Parathyroid adenoma (tissue), 2 donors: ENCODE measurements around the gene ECM2.

ENCODE experiments used
- H2AFZ ChIP-seq: fragments of 300-600 bp; sonication (generic); one replicate; pipeline ENCODE4 v1.7.0; 2017; ENCODE audit warnings: antibody characterized with exemption, mild to moderate bottlenecking
- H3K27ac ChIP-seq: fragments of 300-600 bp; sonication (generic); one replicate; pipeline ENCODE4 v1.7.0; 2017
- H3K27me3 ChIP-seq: fragments of 300-600 bp; sonication (generic); one replicate; pipeline ENCODE4 v1.7.0; 2017; ENCODE audit warnings: low read length; ENCODE audit not compliant: control insufficient read depth, insufficient read depth
- H3K36me3 ChIP-seq: fragments of 300-600 bp; sonication (generic); one replicate; pipeline ENCODE4 v1.7.0; 2017; ENCODE audit warnings: low read length; ENCODE audit not compliant: control insufficient read depth, insufficient read depth
- H3K4me1 ChIP-seq: fragments of 300-600 bp; sonication (generic); one replicate; pipeline ENCODE4 v1.7.0; 2017; ENCODE audit warnings: control low read depth
- H3K4me2 ChIP-seq: fragments of 300-600 bp; sonication (generic); one replicate; pipeline ENCODE4 v1.7.0; 2017; ENCODE audit warnings: low read length
- H3K4me3 ChIP-seq: fragments of 300-600 bp; sonication (generic); one replicate; pipeline ENCODE4 v1.7.0; 2017; ENCODE audit warnings: low read depth, low read length
- H3K79me2 ChIP-seq: fragments of 300-600 bp; sonication (generic); one replicate; pipeline ENCODE4 v1.7.0; 2017; ENCODE audit warnings: control low read depth
- H3K9ac ChIP-seq: fragments of 300-600 bp; sonication (generic); one replicate; pipeline ENCODE4 v1.7.0; 2017; ENCODE audit warnings: mild to moderate bottlenecking
- H3K9me3 ChIP-seq: fragments of 300-600 bp; sonication (generic); one replicate; pipeline ENCODE4 v1.7.0; 2017; ENCODE audit warnings: low read length; ENCODE audit not compliant: control insufficient read depth
- CTCF ChIP-seq: fragments of 300-600 bp; sonication (generic); IDR thresholded peaks from one replicate; pipeline ENCODE4 v1.7.0; 2017; ENCODE audit warnings: antibody characterized with exemption, mild to moderate bottlenecking
- donor health status: primary hyperparathyroidism.

ECM2 gene

GRCh38 chr9:92474587-92474986 lies 61.2 kb downstream of the ECM2 start:
- no peaks in the 10 kb centered on the region for H3K36me3 ChIP-seq

GRCh38 chr9:92468206-92468605 lies 67.6 kb downstream of the ECM2 start:
- Histone ChIP-seq H3K9me3 (no peaks in the 10 kb centered on the region), H3K27ac (no peak overlapping the region), H3K36me3 (no peaks in the 10 kb centered on the region), H3K79me2 (no peaks in the 10 kb centered on the region), H3K4me1 (no peaks in the 10 kb centered on the region), H2AFZ (no peak overlapping the region), H3K9ac (no peak overlapping the region), H3K4me3 (no peak overlapping the region), H3K27me3 (no peaks in the 10 kb centered on the region), H3K4me2 (no peak overlapping the region)
- no peak for TF ChIP-seq CTCF

More at GRCh38 chr9:92474587-92474986, 61.2 kb downstream of the ECM2 start:
- Histone ChIP-seq H3K79me2 (no peaks in the 10 kb centered on the region), H3K9me3 (no peaks in the 10 kb centered on the region), H3K27ac (no peak overlapping the region), H3K4me3 (no peak overlapping the region), H3K4me2 (no peak overlapping the region), H3K4me1 (no peaks in the 10 kb centered on the region), H3K9ac (no peak overlapping the region), H3K27me3 (no peaks in the 10 kb centered on the region), H2AFZ (no peak overlapping the region)
- TF ChIP-seq CTCF: no peak

GRCh38 chr9:92467511-92467910 lies 68.3 kb downstream of the ECM2 start:
- Histone ChIP-seq H3K4me2 (no peak overlapping the region), H3K9ac (no peak overlapping the region), H3K4me3 (no peak overlapping the region), H3K27me3 (no peaks in the 10 kb centered on the region), H3K79me2 (no peaks in the 10 kb centered on the region), H3K27ac (no peak overlapping the region), H2AFZ (no peak overlapping the region), H3K36me3 (no peaks in the 10 kb centered on the region), H3K4me1 (no peaks in the 10 kb centered on the region), H3K9me3 (no peaks in the 10 kb centered on the region)
- TF ChIP-seq CTCF: no peak

GRCh38 chr9:92467041-92467440 lies 68.7 kb downstream of the ECM2 start:
- H3K9me3 ChIP-seq: no peaks in the 10 kb centered on the region
- H3K36me3 ChIP-seq: no peaks in the 10 kb centered on the region
- H2AFZ ChIP-seq: no peak overlapping the region
- no peak overlapping the region for H3K4me3 ChIP-seq
- no peaks in the 10 kb centered on the region for H3K4me1 ChIP-seq
- no peak for TF ChIP-seq CTCF
- no peak overlapping the region for H3K4me2 ChIP-seq
- H3K79me2 ChIP-seq: no peaks in the 10 kb centered on the region
- H3K27me3 ChIP-seq: no peaks in the 10 kb centered on the region
- H3K9ac ChIP-seq: no peak overlapping the region
- no peak overlapping the region for H3K27ac ChIP-seq

GRCh38 chr9:92463984-92464383 lies 71.8 kb downstream of the ECM2 start:
- no peaks in the 10 kb centered on the region for H3K27me3 ChIP-seq
- no peaks in the 10 kb centered on the region for H3K9me3 ChIP-seq
- H3K36me3 ChIP-seq: no peaks in the 10 kb centered on the region
- H3K4me2 ChIP-seq: no peak overlapping the region
- H2AFZ ChIP-seq: no peak overlapping the region
- H3K9ac ChIP-seq: no peak overlapping the region
- H3K79me2 ChIP-seq: no peaks in the 10 kb centered on the region
- no peak for TF ChIP-seq CTCF
- no peak overlapping the region for H3K4me3 ChIP-seq
- no peak overlapping the region for H3K27ac ChIP-seq
- no peaks in the 10 kb centered on the region for H3K4me1 ChIP-seq
